Activated T-helper 2 cell treated with anti-CD3 and anti-CD28 coated beads, Interferon-gamma antibody, Interleukin-2, Interleukin-4, amounts not matched to agents 10 μg/mL and 5 μg/mL and 100 μg/mL, durations not matched to agents 14 hours and 24 hours and 36 hours (primary cell): ENCODE measurements around the gene NCK1. TPM values are rescaled to one million over a fixed set of nuclear protein-coding genes. Genes with fewer than 3 reads are reported as not detected.
"Not testable (repeated sequence)": the region's sequence is repeated elsewhere in the genome, so short reads cannot be mapped to it uniquely, and the experiment has no call there.

Experiments
- DNase-seq: peaks from one replicate; pipeline ENCODE4 v3.0.0; 2021; ENCODE audit warnings: low spot score
- H3K27ac Mint-ChIP-seq: one replicate; pipeline ENCODE4 v1.8.0; 2021; ENCODE audit warnings: mixed read lengths
- H3K27me3 Mint-ChIP-seq: one replicate; pipeline ENCODE4 v1.8.0; 2021; ENCODE audit warnings: low read depth, mixed read lengths
- H3K36me3 Mint-ChIP-seq: one replicate; pipeline ENCODE4 v1.8.0; 2021; ENCODE audit warnings: low read depth, mixed read lengths
- H3K4me1 Mint-ChIP-seq: one replicate; pipeline ENCODE4 v1.8.0; 2021; ENCODE audit warnings: low read depth, mixed read lengths
- H3K4me3 Mint-ChIP-seq: one replicate; pipeline ENCODE4 v1.8.0; 2021; ENCODE audit warnings: low read depth, mild to moderate bottlenecking, moderate library complexity, mixed read lengths
- H3K9me3 Mint-ChIP-seq: one replicate; pipeline ENCODE4 v1.8.0; 2021; ENCODE audit warnings: mixed read lengths
- intact Hi-C: fragments of 100-400 bp; cut with micrococcal nuclease; formaldehyde crosslinking; loops from one replicate; pipeline ENCODE4 v1.15.1; 2023
- total RNA-seq: library from RNA; stranded (reverse); gene quantifications from 2 replicates; pipeline ENCODE4 v1.2.3, GENCODE V29; 2022

Gene NCK1
- total RNA-seq, 1 donor from 2014 or later: 40.2 TPM

GRCh38 chr3:136838641-136839555 lies 23.1 kb upstream of the NCK1 start:
- Mint-ChIP-seq H3K27me3 (no peaks in the 10 kb centered on the region), H3K4me3 (peak overlapping the region; percentile 10), H3K9me3 (no peaks in the 10 kb centered on the region), H3K4me1 (peaks cover 41% of the 10 kb centered on the region), H3K36me3 (peaks cover 22% of the 10 kb centered on the region), H3K27ac (peak overlapping the region; percentile 58)
- no peak for DNase-seq
- intact Hi-C loops: loop anchor here (1.0 kb wide), 2 partner anchors 21 to 23 kb away; partner anchors contain the start of gene NCK1

- no peaks in the 10 kb centered on the region for H3K9me3 Mint-ChIP-seq
- no peak overlapping the region for H3K4me3 Mint-ChIP-seq
- DNase-seq: no peak
- intact Hi-C loops: loop anchor here (1.0 kb wide), 2 partner anchors 21 to 23 kb away; partner anchors contain the start of gene NCK1
- peaks cover 23% of the 10 kb centered on the region for H3K36me3 Mint-ChIP-seq
- H3K27me3 Mint-ChIP-seq: no peaks in the 10 kb centered on the region
- peaks cover 41% of the 10 kb centered on the region for H3K4me1 Mint-ChIP-seq
- H3K27ac Mint-ChIP-seq: peak overlapping the region; percentile 58
Observed at GRCh38 chr3:136839556-136839931, 22.5 kb upstream of the NCK1 start.

DNA sequence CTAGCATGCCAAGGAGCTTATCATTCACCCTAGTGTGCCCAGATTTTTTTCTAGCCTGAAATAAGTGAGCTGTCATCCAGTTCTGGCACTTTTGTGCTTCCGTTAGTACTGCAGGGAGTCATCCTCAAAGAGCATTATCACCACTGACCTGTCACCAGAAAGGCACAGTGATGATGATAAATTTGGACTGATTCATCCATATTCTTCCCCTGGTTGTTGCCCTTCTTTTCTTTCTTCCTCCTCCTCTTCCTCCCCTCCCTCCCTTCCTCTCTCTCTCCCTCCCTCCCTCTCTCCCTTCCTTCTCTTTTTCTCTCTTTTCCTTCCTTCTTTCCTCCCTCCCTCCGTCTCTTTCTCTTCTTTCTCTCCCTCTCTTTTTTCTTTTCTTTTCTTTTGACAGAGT lies 21.8 kb upstream of the NCK1 start:
- Mint-ChIP-seq H3K27ac (peak overlapping the region; percentile 77), H3K27me3 (no peaks in the 10 kb centered on the region), H3K36me3 (peaks cover 29% of the 10 kb centered on the region), H3K4me3 (no peak overlapping the region), H3K4me1 (peaks cover 35% of the 10 kb centered on the region), H3K9me3 (no peaks in the 10 kb centered on the region)
- intact Hi-C loops: no loop called here
- no peak for DNase-seq

GRCh38 chr3:136842294-136842693 lies 19.7 kb upstream of the NCK1 start:
- intact Hi-C loops: no loop called here
- no peak for DNase-seq
- peaks cover 41% of the 10 kb centered on the region for H3K36me3 Mint-ChIP-seq
- no peaks in the 10 kb centered on the region for H3K27me3 Mint-ChIP-seq
- no peaks in the 10 kb centered on the region for H3K9me3 Mint-ChIP-seq
- H3K27ac Mint-ChIP-seq: no peak overlapping the region
- H3K4me1 Mint-ChIP-seq: peaks cover 31% of the 10 kb centered on the region
- no peak overlapping the region for H3K4me3 Mint-ChIP-seq

GRCh38 chr3:136844724-136845123 lies 17.3 kb upstream of the NCK1 start:
- no peaks in the 10 kb centered on the region for H3K27me3 Mint-ChIP-seq
- H3K4me1 Mint-ChIP-seq: peaks cover 18% of the 10 kb centered on the region
- no peaks in the 10 kb centered on the region for H3K9me3 Mint-ChIP-seq
- H3K27ac Mint-ChIP-seq: no peak overlapping the region
- peaks cover 38% of the 10 kb centered on the region for H3K36me3 Mint-ChIP-seq
- intact Hi-C loops: no loop called here
- DNase-seq: no peak
- no peak overlapping the region for H3K4me3 Mint-ChIP-seq

- H3K4me3 Mint-ChIP-seq: no peak overlapping the region
- no peaks in the 10 kb centered on the region for H3K9me3 Mint-ChIP-seq
- H3K27ac Mint-ChIP-seq: no peak overlapping the region
- no peaks in the 10 kb centered on the region for H3K27me3 Mint-ChIP-seq
- intact Hi-C loops: no loop called here
- H3K36me3 Mint-ChIP-seq: peaks cover 32% of the 10 kb centered on the region
- DNase-seq: no peak
- H3K4me1 Mint-ChIP-seq: peaks cover 17% of the 10 kb centered on the region
Observed at GRCh38 chr3:136852180-136852579, 9.8 kb upstream of the NCK1 start.

GRCh38 chr3:136856665-136857064 lies 5.3 kb upstream of the NCK1 start:
- H3K9me3 Mint-ChIP-seq: no peaks in the 10 kb centered on the region
- no peak overlapping the region for H3K4me3 Mint-ChIP-seq
- peaks cover 48% of the 10 kb centered on the region for H3K36me3 Mint-ChIP-seq
- no peaks in the 10 kb centered on the region for H3K27me3 Mint-ChIP-seq
- no peak overlapping the region for H3K27ac Mint-ChIP-seq
- no peak for DNase-seq
- peaks cover 36% of the 10 kb centered on the region for H3K4me1 Mint-ChIP-seq
- intact Hi-C loops: no loop called here

DNA sequence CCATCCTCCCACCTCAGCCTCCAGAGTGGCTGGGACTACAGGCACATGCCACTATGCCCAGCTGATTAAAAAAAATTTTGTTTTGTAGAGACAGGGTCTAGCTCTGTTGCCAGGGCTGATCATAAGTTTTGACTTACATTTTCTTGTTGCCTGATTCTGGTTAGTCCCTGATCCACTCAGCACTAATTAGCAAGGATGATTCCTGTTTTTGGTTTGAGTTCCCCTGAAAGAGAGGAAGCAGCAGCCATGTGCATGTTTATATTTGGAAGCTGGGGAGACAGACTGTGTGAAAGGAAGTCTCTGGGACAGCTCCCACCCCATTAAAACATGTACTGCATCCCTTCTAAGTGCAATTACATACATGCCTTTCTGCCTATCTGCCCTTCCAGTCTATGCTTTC lies 3.6 kb upstream of the NCK1 start:
- intact Hi-C loops: no loop called here
- no peak overlapping the region for H3K4me3 Mint-ChIP-seq
- peaks cover 44% of the 10 kb centered on the region for H3K36me3 Mint-ChIP-seq
- H3K9me3 Mint-ChIP-seq: no peaks in the 10 kb centered on the region
- DNase-seq: no peak
- H3K27ac Mint-ChIP-seq: no peak overlapping the region
- H3K4me1 Mint-ChIP-seq: peaks cover 38% of the 10 kb centered on the region
- H3K27me3 Mint-ChIP-seq: no peaks in the 10 kb centered on the region

DNA sequence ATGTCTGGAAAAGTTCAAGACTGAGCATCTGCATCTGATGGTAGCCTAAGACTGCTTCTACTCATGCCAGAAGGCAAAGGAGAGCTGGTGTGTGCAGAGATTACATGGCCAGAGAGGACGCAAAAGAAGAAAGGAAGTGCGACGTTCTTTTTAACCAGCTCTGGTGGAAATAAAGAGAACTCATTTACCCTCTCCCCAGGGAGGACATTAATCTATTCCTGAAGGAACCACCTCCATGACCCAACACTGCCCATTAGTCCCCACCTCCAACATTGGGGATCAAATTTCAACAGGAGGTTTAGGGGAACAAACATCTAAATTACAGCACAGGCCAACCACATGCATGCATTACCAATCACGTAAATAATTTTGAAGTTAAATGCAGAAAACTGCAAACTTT lies 1.5 kb upstream of the NCK1 start:
- intact Hi-C loops: loop anchor here (5.0 kb wide), 3 partner anchors 37 to 783 kb away; no protein-coding TSS in a partner anchor
- peaks cover 40% of the 10 kb centered on the region for H3K36me3 Mint-ChIP-seq
- H3K27me3 Mint-ChIP-seq: no peaks in the 10 kb centered on the region
- H3K4me1 Mint-ChIP-seq: peaks cover 41% of the 10 kb centered on the region
- no peaks in the 10 kb centered on the region for H3K9me3 Mint-ChIP-seq
- peak overlapping the region; percentile 98 for H3K27ac Mint-ChIP-seq
- DNase-seq: no peak
- H3K4me3 Mint-ChIP-seq: peak overlapping the region; percentile 95

- H3K27ac Mint-ChIP-seq: peak overlapping the region; percentile 98
- peaks cover 46% of the 10 kb centered on the region for H3K36me3 Mint-ChIP-seq
- peaks cover 43% of the 10 kb centered on the region for H3K4me1 Mint-ChIP-seq
- H3K27me3 Mint-ChIP-seq: no peaks in the 10 kb centered on the region
- H3K9me3 Mint-ChIP-seq: no peaks in the 10 kb centered on the region
- intact Hi-C loops: loop anchor here (1.0 to 5.0 kb wide), 9 partner anchors 23 to 785 kb away; partner anchors contain the start of genes MSL2 and STAG1
- DNase-seq: no peak
- peak overlapping the region; percentile 95 for H3K4me3 Mint-ChIP-seq
Observed at GRCh38 chr3:136862617-136863322, 762 bp downstream of the NCK1 start.

DNA sequence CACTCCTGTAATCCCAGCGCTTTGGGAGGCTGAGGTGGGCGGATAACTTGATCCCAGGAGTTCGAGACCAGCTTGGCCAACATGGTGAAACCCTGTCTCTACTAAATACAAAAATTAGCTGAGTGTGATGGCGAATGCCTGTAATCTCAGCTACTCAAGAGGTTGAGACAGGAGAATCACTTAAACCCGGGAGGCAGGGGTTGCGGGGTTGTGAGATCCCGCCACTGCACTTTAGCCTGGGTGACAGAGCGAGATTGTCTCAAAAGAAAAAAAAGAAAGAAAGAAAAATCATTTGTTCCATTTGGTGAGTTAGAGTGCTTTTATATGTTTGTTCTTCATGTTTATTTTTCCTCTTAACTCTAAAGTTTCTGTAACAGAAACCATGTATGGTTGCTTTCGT lies 7.3 kb downstream of the NCK1 start:
- no peak overlapping the region for H3K4me3 Mint-ChIP-seq
- H3K27ac Mint-ChIP-seq: no peak overlapping the region
- H3K9me3 Mint-ChIP-seq: peaks cover 12% of the 10 kb centered on the region
- peaks cover 76% of the 10 kb centered on the region for H3K36me3 Mint-ChIP-seq
- no peak for DNase-seq
- intact Hi-C loops: no loop called here
- no peaks in the 10 kb centered on the region for H3K27me3 Mint-ChIP-seq
- H3K4me1 Mint-ChIP-seq: peaks cover 30% of the 10 kb centered on the region

DNA sequence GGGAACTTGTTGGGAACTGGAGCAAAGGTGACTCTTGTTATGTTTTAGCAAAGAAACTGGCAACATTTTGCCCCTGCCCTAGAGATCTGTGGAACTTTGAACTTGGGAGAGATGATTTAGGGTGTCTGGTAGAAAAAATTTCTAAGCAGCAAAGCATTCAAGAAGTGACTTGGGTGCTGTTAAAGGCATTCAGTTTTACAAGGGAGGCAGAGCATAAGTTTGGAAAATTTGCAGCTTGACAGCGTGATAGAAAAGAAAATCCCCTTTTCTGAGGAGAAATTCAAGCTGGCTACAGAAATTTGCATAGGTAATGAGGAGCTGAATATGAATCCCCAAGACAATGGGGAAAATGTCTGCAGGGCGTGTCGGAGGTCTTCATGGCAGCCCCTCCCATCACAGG lies 10.2 kb downstream of the NCK1 start:
- H3K27ac Mint-ChIP-seq, intact Hi-C loops, DNase-seq, H3K27me3 Mint-ChIP-seq, H3K4me3 Mint-ChIP-seq: not testable (repeated sequence)
- peaks cover 18% of the 10 kb centered on the region for H3K9me3 Mint-ChIP-seq
- H3K4me1 Mint-ChIP-seq: peaks cover 28% of the 10 kb centered on the region
- H3K36me3 Mint-ChIP-seq: peaks cover 73% of the 10 kb centered on the region

DNA sequence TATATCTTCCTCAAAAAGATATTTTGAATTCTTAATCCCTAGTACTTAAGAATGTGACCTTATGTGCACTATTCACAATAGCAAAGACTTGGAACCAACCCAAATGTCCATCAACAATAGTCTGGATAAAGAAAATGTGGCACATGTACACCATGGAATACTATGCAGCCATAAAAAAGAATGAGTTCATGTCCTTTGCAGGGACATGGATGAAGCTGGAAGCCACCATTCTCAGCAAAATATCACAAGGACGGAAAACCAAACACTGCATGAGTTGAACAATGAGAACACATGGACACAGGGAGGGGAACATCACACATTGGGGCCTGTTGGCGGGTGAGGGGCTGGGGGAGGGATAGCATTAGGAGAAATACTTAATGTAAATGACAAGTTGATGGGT lies 17.5 kb downstream of the NCK1 start:
- H3K4me3 Mint-ChIP-seq, H3K27me3 Mint-ChIP-seq, intact Hi-C loops, DNase-seq, H3K27ac Mint-ChIP-seq: not testable (repeated sequence)
- Mint-ChIP-seq H3K4me1 (peaks cover 35% of the 10 kb centered on the region), H3K36me3 (peaks cover 55% of the 10 kb centered on the region), H3K9me3 (peaks cover 28% of the 10 kb centered on the region)
